G401.6 (cell line): Measurements from ENCODE around the gene SYNE1.
"Not testable (repeated sequence)": the region's sequence is repeated elsewhere in the genome, so short reads cannot be mapped to it uniquely, and the experiment has no call there.

Experiments
- FAIRE-seq: peaks from 2 replicates; lab custom pipeline; 2012; peaks lifted over from hg19 to GRCh38; lab: Jason Lieb, UNC

Gene SYNE1

GRCh38 chr6:152637296-152638047 lies at the start of gene SYNE1:
TSS of gene SYNE1 (minus strand) at chr6:152637362. CDS start at chr6:152628331, 9,031 bp downstream.
- no peak for FAIRE-seq

DNA sequence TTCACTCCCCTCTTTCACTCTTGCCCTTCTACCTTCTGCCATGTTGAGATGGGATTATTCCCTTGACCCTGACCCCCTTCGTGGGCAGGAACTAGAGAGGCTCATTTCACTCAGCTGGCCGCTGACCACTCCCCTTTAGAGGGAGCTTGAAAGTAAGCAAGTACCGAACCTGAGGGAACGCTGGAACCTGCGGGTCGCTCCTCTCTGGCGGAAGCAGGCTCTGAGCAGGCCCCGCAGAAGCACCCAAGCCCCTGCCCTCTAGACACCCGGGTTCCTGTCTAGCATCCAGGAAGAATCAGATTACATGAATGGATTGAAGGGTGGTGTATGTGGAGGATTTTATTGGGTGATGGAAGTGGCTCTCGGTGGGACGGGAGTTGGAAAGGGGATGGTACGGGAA lies 48.7 kb upstream of the SYNE1 start:
- FAIRE-seq, result no peak

GRCh38 chr6:152682935-152683334 lies 45.8 kb upstream of the SYNE1 start:
- not testable (repeated sequence) for FAIRE-seq

DNA sequence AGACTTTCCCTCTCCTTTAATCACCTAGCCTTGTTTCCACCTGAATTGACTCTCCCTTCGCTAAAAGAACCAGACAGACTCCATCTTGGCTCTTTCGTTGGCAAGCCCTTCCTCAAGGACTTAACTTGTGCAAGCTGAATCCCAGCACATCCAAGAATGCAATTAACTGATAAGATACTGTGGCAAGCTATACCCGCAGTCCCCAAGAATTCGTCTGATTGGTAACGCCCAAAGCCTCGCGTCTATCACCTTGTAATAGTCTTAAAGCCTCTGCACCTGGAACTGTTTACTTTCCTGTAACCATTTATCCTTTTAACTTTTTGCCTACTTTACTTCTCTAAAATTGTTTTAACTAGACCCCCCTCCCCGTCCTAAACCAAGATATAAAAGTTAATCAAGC lies 45.0 kb upstream of the SYNE1 start:
- FAIRE-seq, result no peak

DNA sequence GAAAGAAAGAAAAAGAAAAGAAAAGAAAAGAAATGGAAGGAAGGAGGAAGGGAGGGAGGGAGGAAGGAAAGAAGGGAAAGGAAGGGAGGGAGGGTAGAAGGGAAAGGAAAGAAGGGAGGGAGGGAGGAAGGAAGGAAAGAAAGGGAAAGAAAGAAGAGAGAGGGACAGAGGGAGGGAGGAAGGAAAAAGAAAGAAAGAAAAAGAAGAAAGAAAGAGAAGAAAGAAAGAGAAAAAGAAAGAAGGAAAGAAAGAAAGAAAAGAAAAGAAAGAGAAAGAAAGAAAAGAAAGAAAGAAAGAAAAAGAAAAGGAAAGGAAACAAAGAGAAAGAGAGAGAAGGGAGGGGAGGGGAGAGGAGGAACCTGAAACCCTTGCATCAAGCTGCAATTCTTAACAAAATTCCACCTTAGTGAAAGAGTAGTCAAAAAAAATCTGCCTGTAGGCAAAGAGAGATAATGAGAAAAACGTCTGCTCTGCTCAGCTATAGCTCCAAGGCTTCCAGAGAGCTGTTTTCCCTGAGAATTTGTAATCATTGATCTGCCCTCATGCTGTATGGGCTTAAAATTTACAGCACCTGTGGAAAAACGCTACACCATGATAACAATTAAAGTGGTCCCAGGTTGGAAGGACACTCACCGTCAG lies 43.8 kb upstream of the SYNE1 start:
- FAIRE-seq, result no peak

GRCh38 chr6:152680151-152680550 lies 43.0 kb upstream of the SYNE1 start:
- no peak for FAIRE-seq

- FAIRE-seq, result no peak
These were observed 36.1 kb upstream of the SYNE1 start for GRCh38 chr6:152673236-152673635.

GRCh38 chr6:152671171-152671570 lies 34.0 kb upstream of the SYNE1 start:
- no peak for FAIRE-seq

DNA sequence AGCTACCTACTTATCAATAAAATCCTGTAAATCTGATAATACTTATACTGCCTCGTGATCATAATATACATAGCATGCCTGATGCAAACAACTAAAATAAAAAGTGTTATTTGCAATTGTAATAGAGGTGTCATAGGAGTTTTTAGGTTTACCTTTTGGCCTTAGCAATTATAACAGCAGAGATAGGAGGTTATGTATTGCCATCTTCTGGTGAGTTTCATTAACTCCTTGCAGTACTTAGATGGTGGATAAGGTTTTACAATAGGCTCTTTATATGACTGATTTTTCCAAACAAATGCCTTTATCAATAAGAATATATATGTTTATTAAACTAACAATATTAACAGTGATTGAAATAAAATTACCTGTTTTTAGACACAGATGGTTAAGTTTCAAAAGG lies 32.7 kb upstream of the SYNE1 start:
- peak; percentile 33 for FAIRE-seq

GRCh38 chr6:152661776-152662175 lies 24.6 kb upstream of the SYNE1 start:
- no peak for FAIRE-seq

GRCh38 chr6:152651986-152652385 lies 14.8 kb upstream of the SYNE1 start:
- no peak for FAIRE-seq

DNA sequence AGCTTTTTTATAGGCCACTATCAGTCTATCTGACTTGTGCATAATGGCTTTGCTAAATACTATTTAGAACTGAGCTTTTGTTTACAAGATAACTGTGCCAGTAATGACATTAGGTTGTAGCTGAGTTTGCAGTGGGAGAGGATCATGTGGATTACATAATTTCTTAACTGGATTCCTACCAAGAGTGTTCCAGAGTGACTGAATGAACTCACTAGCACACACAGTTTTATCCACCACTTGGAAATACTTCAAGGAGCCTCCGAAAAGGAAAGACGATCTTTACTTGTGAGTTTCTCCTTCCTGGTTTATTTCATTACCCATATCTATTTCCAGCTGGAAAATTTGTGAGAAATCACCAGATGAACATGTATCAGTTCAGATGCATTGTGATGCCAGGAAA lies 10.9 kb upstream of the SYNE1 start:
- FAIRE-seq, result no peak

DNA sequence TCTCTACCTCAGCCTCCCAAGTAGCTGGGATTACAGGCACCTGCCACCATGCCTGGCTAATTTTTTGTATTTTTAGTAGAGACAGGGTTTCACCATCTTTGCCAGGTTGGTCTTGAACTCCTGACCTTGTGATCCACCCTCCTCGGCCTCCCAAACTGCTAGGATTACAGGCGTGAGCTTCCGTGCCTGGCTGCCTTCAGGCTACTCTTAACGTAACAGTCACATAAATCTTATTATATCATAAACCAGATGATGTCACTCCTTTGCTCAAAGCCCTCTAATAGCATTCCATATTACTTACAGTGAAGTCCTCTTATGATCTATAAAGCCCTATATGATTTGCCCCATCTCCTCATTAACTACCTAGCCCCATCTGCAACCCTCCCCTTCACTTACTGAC lies 9.6 kb upstream of the SYNE1 start:
- not testable (repeated sequence) for FAIRE-seq

DNA sequence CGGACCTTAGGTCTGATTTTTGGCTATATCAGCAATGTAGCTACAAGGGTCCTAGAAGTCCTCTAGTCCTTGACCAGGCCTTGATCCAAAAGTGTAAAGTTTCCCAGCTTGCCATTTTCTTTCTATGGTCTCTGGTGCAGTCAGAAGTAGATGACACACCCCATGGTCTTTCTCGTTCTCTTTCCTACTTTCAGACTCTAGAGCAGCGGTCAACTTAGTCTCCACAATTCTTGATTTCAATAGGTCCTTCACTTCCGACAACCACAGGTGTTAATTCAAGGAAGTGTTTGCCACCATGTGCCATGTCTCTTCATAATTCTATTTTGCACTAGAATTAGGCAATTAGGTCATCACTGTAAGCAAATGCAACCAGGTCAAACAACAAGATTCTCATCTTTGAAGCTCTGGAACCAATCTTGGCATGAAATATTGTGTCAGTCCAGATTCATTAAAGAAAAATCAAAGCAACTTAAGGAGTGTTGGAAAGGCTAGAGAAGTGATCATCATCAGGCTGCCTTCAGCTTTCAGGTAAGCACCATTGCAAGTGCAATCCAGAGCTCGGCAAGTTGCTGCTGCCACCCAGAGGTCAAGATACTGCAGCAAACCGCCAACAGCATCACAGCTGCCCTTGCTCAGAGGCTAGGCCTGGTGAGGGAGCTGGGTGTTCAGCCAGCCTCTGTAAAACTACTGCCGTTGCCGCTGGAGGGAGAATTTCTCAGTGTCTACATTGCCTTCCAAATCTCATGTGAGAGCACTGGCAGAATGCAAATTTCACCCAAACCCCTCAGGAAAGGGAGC lies 5.6 kb upstream of the SYNE1 start:
- no peak for FAIRE-seq

- no peak for FAIRE-seq
These were observed 410 bp downstream of the SYNE1 start for GRCh38 chr6:152636609-152637295.

DNA sequence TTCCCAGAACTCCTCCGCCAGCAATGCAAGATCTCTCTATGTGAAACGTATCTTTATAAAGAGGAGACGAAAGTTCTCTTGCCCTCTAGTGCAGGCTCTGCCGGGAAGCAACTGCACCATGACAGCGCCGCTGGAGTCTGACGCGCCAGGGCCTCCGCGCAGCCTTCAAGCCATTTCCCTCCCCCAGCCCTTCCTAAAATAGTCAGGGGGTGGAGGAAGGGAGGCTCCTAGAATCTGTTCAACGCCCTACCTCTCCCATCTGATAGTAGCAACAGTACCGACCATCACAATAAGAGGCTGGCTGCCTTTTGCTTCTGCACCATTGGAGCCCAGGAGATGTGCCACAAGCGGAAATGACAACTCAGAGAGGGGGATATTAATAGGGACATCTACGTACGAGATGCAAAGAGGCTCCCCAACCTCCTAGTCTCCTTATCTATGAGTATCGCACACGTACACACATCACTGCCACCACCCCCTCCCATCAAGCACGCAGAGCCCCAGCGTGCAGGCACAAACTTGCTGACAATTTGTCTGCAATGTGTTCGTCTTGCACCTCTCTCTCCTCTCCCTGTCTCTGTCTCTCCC lies 1.0 kb downstream of the SYNE1 start:
- FAIRE-seq, result no peak

- no peak for FAIRE-seq
These were observed 2.4 kb downstream of the SYNE1 start for GRCh38 chr6:152634773-152635172.

DNA sequence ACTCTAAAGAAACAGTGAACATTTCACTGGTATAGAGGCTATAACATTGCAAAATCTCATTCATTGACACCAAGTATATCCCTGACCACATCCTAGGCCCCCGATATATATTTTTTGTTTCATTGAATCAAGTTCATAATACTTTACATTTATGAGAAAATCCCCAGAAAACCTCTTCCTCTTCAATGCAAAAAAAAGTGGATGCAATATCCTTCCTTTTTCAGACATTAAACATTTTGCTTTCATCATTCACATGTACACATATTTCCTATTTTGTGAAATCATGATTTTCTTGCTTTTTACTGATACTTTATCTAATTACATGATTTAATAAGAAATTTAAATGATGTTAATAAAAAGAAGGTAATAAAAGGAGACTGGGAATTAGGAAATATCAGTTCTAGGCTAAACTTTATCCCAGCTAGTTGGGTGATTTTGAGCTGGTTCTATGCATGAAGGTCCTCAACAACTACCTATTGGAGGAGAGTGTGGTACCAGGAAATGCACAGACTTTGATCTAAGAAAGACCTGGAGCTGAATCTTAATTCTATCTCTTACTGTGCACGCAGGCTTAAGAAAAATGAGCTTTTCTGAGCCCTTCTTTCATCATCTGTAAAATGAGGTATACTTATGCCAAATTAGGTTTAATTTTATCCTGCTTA lies 4.9 kb downstream of the SYNE1 start:
- FAIRE-seq, result no peak

- no peak for FAIRE-seq
These were observed 5.8 kb downstream of the SYNE1 start for GRCh38 chr6:152631376-152631775.

DNA sequence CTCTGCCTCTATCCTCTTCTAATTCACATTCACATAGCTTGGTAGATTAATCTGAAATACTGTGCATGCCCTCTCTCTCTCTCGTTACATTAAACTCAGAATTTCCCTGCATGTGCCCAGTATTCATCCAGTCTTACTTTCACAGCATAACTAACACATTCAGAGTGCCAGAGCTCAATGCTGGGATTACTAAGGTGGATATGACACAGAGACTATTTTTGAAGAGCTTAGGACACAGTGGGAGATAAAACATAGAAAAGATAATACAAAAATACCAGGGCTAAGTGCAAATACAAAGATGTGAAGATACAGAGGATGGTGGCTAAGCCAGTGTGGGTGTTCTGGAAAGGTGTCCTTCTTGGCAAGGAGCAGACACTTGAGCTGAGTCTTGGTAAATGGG lies 6.3 kb downstream of the SYNE1 start:
- FAIRE-seq, result no peak

DNA sequence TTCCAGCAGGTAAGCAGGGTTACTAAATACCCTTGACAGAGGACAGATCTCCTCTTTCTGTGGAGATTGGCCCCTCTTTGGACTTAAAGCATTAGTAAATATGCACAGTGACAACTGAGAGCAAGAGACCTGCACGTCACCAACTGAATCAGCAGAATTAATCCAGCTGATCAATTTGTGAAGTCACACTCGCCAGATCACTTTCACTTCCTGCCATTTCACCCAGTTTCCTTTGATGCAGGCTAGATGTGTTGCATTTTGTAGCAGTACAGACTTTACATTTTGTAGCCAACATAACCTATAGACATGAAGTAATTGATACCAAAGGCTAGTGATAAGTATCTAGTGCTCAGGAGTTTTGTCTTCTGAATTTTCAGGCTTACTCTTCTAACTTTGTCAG lies 11.9 kb downstream of the SYNE1 start:
- FAIRE-seq, result no peak

- not testable (repeated sequence) for FAIRE-seq
These were observed 22.4 kb downstream of the SYNE1 start for GRCh38 chr6:152614776-152615175.
